RKO (cell line): Measurements from ENCODE around the gene FAM186B.

ENCODE experiments used
- DNase-seq: peaks from one replicate; pipeline ENCODE4 v3.0.0-alpha.2; 2016; ENCODE audit warnings: low spot score

Gene FAM186B

GRCh38 chr12:49537752-49538509, 67.5 kb downstream of the FAM186B start:
- no peak for DNase-seq
